Tibial nerve (tissue), 4 donors: Measurements from ENCODE around the gene B3GALT5. TPM values are rescaled to one million over a fixed set of nuclear protein-coding genes. Genes with fewer than 3 reads are reported as not detected.

Experiments used
- DNase-seq, 2 donors: peaks; one replicate each; pipeline ENCODE4 v3.0.0-alpha.2; 2019; ENCODE audit warnings: low spot score in 2 of 2
- H3K27ac ChIP-seq, 4 donors: fragments of 200-600 bp; sonication (generic) in 3 of 4; one replicate each; pipeline ENCODE4 v1.5.1; 2017 to 2019; ENCODE audit warnings: mild to moderate bottlenecking in 1 of 4
- H3K27me3 ChIP-seq, 2 donors: fragments of 200-600 bp; sonication (generic) in 1 of 2; one replicate each; pipeline versions ENCODE4 v1.5.1 to v1.6.0; 2017 to 2019
- H3K36me3 ChIP-seq, 3 donors: fragments of 200-600 bp; sonication (generic); one replicate each; pipeline ENCODE4 v1.5.1; 2018 to 2019
- H3K4me1 ChIP-seq, 4 donors: fragments of 200-600 bp; sonication (generic) in 3 of 4; one replicate each; pipeline ENCODE4 v1.5.1; 2017 to 2019
- H3K4me3 ChIP-seq, 4 donors: fragments of 200-600 bp; sonication (generic) in 3 of 4; one replicate each; pipeline ENCODE4 v1.5.1; 2017 to 2019; ENCODE audit warnings: mild to moderate bottlenecking in 1 of 4, moderate library complexity in 1 of 4
- H3K9me3 ChIP-seq, 4 donors: fragments of 200-600 bp; sonication (generic) in 3 of 4; one replicate each; pipeline ENCODE4 v1.5.1; 2017 to 2019
- EP300 ChIP-seq, 2 donors: sonication (generic); formaldehyde crosslinking; IDR thresholded peaks; one replicate each; pipeline ENCODE4 v1.6.1; 2017; ENCODE audit warnings: antibody characterized with exemption in 2 of 2, mild to moderate bottlenecking in 1 of 2
- POLR2A ChIP-seq, 2 donors: fragments of 450-650 bp; IDR thresholded peaks; one replicate each; pipeline ENCODE4 v1.6.1; 2017; ENCODE audit warnings: antibody characterized with exemption in 2 of 2, mild to moderate bottlenecking in 2 of 2, moderate library complexity in 2 of 2
- WGBS, 2 donors: methylation state at CpG; one replicate each; pipeline ENCODE4 v1.1.5; 2018; 5-methylcytosine and 5-hydroxymethylcytosine counted together
- total RNA-seq, 4 donors: library from RNA; depleted of rRNA; stranded (reverse); fragments of >200 nt; gene quantifications; one replicate each; pipeline ENCODE4 v1.1.0, GENCODE V29; 2016
- TF ChIP-seq, protein P1 (sequence below), 5 experiments: fragments of 200-600 bp in 3 of 5; fragments of 450-650 bp in 2 of 5; sonication (generic) in 3 of 5; IDR thresholded peaks; one replicate each; pipeline ENCODE4 v1.5.1; 2016 to 2019; ENCODE audit warnings: antibody characterized with exemption in 5 of 5, mild to moderate bottlenecking in 3 of 5, moderate library complexity in 2 of 5

B3GALT5 gene
- total RNA-seq, 4 donors from 2014 or later, result not detected

DNA sequence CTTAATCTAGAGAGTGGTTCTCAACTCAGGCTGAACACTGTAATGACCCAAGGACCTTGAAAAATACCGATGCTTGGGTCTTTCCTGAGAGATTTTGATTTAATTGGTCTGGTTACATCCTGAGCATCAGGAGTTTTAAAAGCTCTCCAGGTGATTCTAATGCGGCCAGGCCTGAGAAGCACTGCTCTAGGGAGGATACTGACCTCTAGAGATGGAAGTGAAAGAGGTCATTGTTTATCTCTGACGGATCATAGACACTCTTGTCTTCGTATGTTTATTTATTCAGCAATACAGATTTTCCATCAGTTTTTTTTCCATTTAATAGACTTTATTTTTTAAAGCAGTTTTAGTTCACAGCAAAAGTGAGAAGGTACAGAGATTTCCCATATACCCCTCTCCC lies 77.7 kb downstream of the B3GALT5 start:
- Histone ChIP-seq H3K36me3 (no peaks in the 10 kb centered on the region), H3K4me1 (no peaks in the 10 kb centered on the region), H3K4me3 (no peak overlapping the region), H3K9me3 (no peaks in the 10 kb centered on the region), H3K27me3 (no peaks in the 10 kb centered on the region), H3K27ac (no peak overlapping the region)
- no peak for DNase-seq
- 45 to 54% methylated on average over 4 of the region's 4 CpGs for WGBS, 2 donors
- TF ChIP-seq POLR2A (IDR thresholded peaks at IDR 0.05), result no peak
- TF ChIP-seq, protein P1, sequence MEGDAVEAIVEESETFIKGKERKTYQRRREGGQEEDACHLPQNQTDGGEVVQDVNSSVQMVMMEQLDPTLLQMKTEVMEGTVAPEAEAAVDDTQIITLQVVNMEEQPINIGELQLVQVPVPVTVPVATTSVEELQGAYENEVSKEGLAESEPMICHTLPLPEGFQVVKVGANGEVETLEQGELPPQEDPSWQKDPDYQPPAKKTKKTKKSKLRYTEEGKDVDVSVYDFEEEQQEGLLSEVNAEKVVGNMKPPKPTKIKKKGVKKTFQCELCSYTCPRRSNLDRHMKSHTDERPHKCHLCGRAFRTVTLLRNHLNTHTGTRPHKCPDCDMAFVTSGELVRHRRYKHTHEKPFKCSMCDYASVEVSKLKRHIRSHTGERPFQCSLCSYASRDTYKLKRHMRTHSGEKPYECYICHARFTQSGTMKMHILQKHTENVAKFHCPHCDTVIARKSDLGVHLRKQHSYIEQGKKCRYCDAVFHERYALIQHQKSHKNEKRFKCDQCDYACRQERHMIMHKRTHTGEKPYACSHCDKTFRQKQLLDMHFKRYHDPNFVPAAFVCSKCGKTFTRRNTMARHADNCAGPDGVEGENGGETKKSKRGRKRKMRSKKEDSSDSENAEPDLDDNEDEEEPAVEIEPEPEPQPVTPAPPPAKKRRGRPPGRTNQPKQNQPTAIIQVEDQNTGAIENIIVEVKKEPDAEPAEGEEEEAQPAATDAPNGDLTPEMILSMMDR (IDR thresholded peaks at IDR 0.05), result no peak
- no peak for TF ChIP-seq EP300 (IDR thresholded peaks at IDR 0.05)

DNA sequence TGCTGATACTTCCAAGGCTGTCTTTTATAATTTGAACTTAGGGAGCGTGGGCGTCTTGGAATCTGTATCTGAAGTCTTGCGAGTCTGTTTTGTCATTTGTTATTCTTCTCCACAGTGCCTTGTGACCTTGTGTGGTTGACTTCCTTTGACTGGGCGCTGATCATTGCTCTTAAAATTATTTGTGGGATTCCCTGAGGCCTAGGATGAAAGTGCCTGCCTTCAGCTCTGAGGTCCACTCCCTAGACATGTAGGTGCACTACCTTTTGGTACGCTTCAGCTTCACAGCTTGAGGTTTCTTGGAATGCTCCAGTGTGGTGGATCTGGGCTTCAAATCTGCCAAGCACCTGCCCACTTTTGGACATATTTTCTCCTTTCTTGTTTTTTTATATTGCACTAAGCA lies 82.0 kb downstream of the B3GALT5 start:
- Histone ChIP-seq H3K27ac (no peak overlapping the region), H3K4me1 (no peaks in the 10 kb centered on the region), H3K27me3 (no peaks in the 10 kb centered on the region), H3K9me3 (no peaks in the 10 kb centered on the region), H3K36me3 (no peaks in the 10 kb centered on the region), H3K4me3 (no peak overlapping the region)
- no peak for DNase-seq
- 47 to 50% methylated on average over 5 of the region's 5 CpGs for WGBS, 2 donors
- no peak for TF ChIP-seq POLR2A (IDR thresholded peaks at IDR 0.05)
- TF ChIP-seq, protein P1 (IDR thresholded peaks at IDR 0.05), result no peak

- H3K27me3 ChIP-seq, result no peaks in the 10 kb centered on the region
- no peaks in the 10 kb centered on the region for H3K36me3 ChIP-seq
- no peak overlapping the region for H3K27ac ChIP-seq
- H3K4me3 ChIP-seq, result no peak overlapping the region
- TF ChIP-seq EP300 (IDR thresholded peaks at IDR 0.05) (no peak), POLR2A (IDR thresholded peaks at IDR 0.05) (no peak)
- TF ChIP-seq, protein P1 (IDR thresholded peaks at IDR 0.05), result no peak
- whole genome bisulfite sequencing, 2 donors, result 85 to 87% methylated on average over 7 of the region's 7 CpGs
- no peak for DNase-seq
- H3K4me1 ChIP-seq, result no peaks in the 10 kb centered on the region
- H3K9me3 ChIP-seq, result no peaks in the 10 kb centered on the region
These were observed 83.5 kb downstream of the B3GALT5 start for GRCh38 chr21:39696196-39696595.

- DNase-seq, result no peak
- Histone ChIP-seq H3K9me3 (no peaks in the 10 kb centered on the region), H3K27me3 (no peaks in the 10 kb centered on the region), H3K4me1 (no peaks in the 10 kb centered on the region), H3K36me3 (no peaks in the 10 kb centered on the region), H3K27ac (no peak overlapping the region), H3K4me3 (no peak overlapping the region)
- TF ChIP-seq, protein P1 (IDR thresholded peaks at IDR 0.05), result no peak
- TF ChIP-seq POLR2A (IDR thresholded peaks at IDR 0.05), result no peak
- no peak for TF ChIP-seq EP300 (IDR thresholded peaks at IDR 0.05)
- 49 to 59% methylated on average over 4 of the region's 4 CpGs for WGBS, 2 donors
These were observed 83.9 kb downstream of the B3GALT5 start for GRCh38 chr21:39696618-39697017.

DNA sequence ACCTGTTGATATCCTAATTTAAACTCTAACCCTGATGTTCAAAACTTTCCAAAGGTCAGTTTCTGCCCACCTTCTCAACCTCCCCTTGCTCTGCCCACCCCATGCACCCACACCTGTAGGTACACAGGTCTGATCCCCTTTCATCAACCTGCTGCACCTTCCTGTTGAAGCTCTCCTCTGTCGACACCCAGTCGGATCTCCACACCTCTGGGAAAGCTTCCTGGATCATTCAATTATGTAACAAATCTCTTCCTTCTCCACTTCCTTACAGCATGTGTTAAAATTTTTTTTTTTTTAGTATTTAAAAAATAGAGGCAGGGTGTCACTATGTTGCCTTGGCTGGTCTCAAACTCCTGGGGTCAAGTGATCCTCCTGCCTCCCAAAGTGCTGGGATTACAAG lies 87.6 kb downstream of the B3GALT5 start:
- Histone ChIP-seq H3K27ac (no peak overlapping the region), H3K4me3 (no peak overlapping the region), H3K27me3 (no peaks in the 10 kb centered on the region), H3K9me3 (peaks cover 0 to 15% (median 0%) of the 10 kb centered on the region in 4 donors), H3K36me3 (no peaks in the 10 kb centered on the region), H3K4me1 (no peaks in the 10 kb centered on the region)
- DNase-seq, result no peak
- TF ChIP-seq POLR2A (IDR thresholded peaks at IDR 0.05) (no peak), EP300 (IDR thresholded peaks at IDR 0.05) (no peak)
- TF ChIP-seq, protein P1 (IDR thresholded peaks at IDR 0.05), result no peak
- 84 to 87% methylated on average over 2 of the region's 2 CpGs for WGBS, 2 donors
